ENCODE results near the gene RHOXF2B. TPM values are rescaled to one million over a fixed set of nuclear protein-coding genes. Genes with fewer than 3 reads are reported as not detected.
"Not testable (repeated sequence)": the region's sequence is repeated elsewhere in the genome, so short reads cannot be mapped to it uniquely, and the experiment has no call there.

The RHOXF2B gene
- total and polyA plus RNA-seq, 2 donors (not counting 3 experiments of a cell fraction or from before 2014, with no cell fraction given) = not detected

DNA sequence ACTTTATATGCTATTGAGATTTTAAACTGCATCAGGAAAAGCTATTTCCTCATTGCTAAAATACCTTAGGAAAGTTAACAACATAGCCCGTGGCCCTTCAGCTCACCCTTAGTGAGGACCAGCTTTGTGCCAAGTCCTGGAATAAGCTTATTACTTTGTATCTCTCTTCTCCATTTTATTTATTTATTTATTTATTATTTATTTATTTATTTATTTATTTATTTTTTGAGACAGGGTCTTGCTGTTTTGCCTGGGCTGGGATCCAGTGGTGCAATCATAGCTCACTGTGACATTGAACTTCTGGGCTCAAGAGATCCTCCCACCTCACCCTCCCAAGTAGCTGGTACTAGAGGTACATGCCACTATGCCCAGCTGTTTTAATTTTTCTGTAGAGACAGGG lies 31.9 kb upstream of the RHOXF2B start:
- dilution Hi-C loops (cut with MboI; ENCODE audit: extremely low pct_ligation_motif_present, low sequenced_read_pairs) = no loop called here
- Histone ChIP-seq H4K20me1 (replicated peaks; ENCODE audit: control insufficient read depth, extremely low read depth, insufficient read depth, low read length) (no peaks in the 10 kb centered on the region), H3K36me3 (ENCODE audit: control insufficient read depth in 2 of 2, extremely low read depth in 1 of 2, insufficient read depth in 2 of 2, low read length in 2 of 2) (no peaks in the 10 kb centered on the region), H3K27ac (ENCODE audit: insufficient read depth, low read depth, low read length) (no peak overlapping the region), H3K4me2 (ENCODE audit: insufficient read depth, low read length) (no peak overlapping the region), H3K9me3 (replicated peaks; ENCODE audit: control insufficient read depth, insufficient read depth, low read length) (no peaks in the 10 kb centered on the region), H3K79me2 (ENCODE audit: control insufficient read depth, insufficient read depth, low read length) (no peaks in the 10 kb centered on the region), H3K9me1 (replicated peaks; ENCODE audit: control insufficient read depth, extremely low read depth, insufficient read depth, low read length) (no peaks in the 10 kb centered on the region), H3K9ac (replicated peaks; ENCODE audit: extremely low read depth, insufficient read depth, low read length) (no peak overlapping the region), H3K4me1 (ENCODE audit: control insufficient read depth, extremely low read depth, insufficient read depth, low read length) (no peaks in the 10 kb centered on the region), H3K4me3 (replicated peaks in 1 of 3; ENCODE audit: insufficient read depth in 1 of 3, low read depth in 1 of 3, low read length in 3 of 3) (no peak overlapping the region), H2AFZ (ENCODE audit: low read depth, low read length) (no peak overlapping the region), H3K27me3 (ENCODE audit: control insufficient read depth in 2 of 2, insufficient read depth in 2 of 2, low read length in 2 of 2) (no peaks in the 10 kb centered on the region)
- no peak for TF ChIP-seq MYC (IDR thresholded peaks at IDR 0.05; ENCODE audit: low read depth, low read length)
- no peak for TF ChIP-seq GATA2 (IDR thresholded peaks at IDR 0.05; ENCODE audit: insufficient read depth, insufficient read length, low read depth, low read length)
- no peak for TF ChIP-seq MAX (IDR thresholded peaks at IDR 0.05; ENCODE audit: insufficient read depth, insufficient read length)
- TF ChIP-seq, protein P1, sequence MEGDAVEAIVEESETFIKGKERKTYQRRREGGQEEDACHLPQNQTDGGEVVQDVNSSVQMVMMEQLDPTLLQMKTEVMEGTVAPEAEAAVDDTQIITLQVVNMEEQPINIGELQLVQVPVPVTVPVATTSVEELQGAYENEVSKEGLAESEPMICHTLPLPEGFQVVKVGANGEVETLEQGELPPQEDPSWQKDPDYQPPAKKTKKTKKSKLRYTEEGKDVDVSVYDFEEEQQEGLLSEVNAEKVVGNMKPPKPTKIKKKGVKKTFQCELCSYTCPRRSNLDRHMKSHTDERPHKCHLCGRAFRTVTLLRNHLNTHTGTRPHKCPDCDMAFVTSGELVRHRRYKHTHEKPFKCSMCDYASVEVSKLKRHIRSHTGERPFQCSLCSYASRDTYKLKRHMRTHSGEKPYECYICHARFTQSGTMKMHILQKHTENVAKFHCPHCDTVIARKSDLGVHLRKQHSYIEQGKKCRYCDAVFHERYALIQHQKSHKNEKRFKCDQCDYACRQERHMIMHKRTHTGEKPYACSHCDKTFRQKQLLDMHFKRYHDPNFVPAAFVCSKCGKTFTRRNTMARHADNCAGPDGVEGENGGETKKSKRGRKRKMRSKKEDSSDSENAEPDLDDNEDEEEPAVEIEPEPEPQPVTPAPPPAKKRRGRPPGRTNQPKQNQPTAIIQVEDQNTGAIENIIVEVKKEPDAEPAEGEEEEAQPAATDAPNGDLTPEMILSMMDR (IDR thresholded peaks at IDR 0.05; ENCODE audit: extremely low read depth in 1 of 2, insufficient read depth in 1 of 2, low read depth in 1 of 2, low read length in 2 of 2) = no peak
- no peak for TF ChIP-seq EZH2 (IDR thresholded peaks at IDR 0.05; ENCODE audit: borderline replicate concordance, low read depth, low read length, severe bottlenecking)
- no peak for TF ChIP-seq FOS (IDR thresholded peaks at IDR 0.05; ENCODE audit: borderline replicate concordance, insufficient read depth, low read length)
- TF ChIP-seq POLR2A (IDR thresholded peaks at IDR 0.05; ENCODE audit: low read depth, low read length) = no peak
- TF ChIP-seq JUN (IDR thresholded peaks at IDR 0.05; ENCODE audit: borderline replicate concordance, insufficient read depth, insufficient read length, low read depth) = no peak
- TF ChIP-seq POLR2AphosphoS5 (IDR thresholded peaks at IDR 0.05; ENCODE audit: insufficient read depth, low read depth, low read length) = no peak
- intact Hi-C loops (cut with micrococcal nuclease) = no loop called here
- ChIA-PET POLR2A (no interaction called here), CTCF (no interaction called here)
- FAIRE-seq (no peak), DNase-seq (ENCODE audit: low read depth, low spot score) (no peak)
- BruUV-seq (replicated peaks) = no TSS peak

DNA sequence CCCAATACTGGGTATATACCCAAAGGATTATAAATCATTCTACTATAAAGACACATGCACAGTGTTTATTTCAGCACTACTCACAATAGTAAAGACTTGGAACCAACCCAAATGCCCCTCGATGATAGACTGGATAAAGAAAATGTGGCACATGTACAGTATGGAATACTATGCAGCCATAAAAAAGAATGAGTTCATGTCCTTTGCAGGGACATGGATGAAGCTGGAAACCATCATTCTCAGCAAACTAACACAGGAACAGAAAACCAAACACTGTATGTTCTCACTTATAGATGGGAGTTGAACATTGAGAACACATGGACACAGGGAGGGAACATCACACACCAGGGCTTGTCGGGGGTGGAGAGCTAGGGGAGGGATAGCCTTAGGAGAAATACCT lies 27.2 kb upstream of the RHOXF2B start:
- DNase-seq (ENCODE audit: low read depth, low spot score); H3K4me2 ChIP-seq (ENCODE audit: insufficient read depth, low read length); H3K27ac ChIP-seq (ENCODE audit: insufficient read depth, low read depth, low read length); FAIRE-seq; H4K20me1 ChIP-seq (replicated peaks; ENCODE audit: control insufficient read depth, extremely low read depth, insufficient read depth, low read length); H3K9me1 ChIP-seq (replicated peaks; ENCODE audit: control insufficient read depth, extremely low read depth, insufficient read depth, low read length); H3K9ac ChIP-seq (replicated peaks; ENCODE audit: extremely low read depth, insufficient read depth, low read length); H3K9me3 ChIP-seq (replicated peaks; ENCODE audit: control insufficient read depth, insufficient read depth, low read length); H3K79me2 ChIP-seq (ENCODE audit: control insufficient read depth, insufficient read depth, low read length); dilution Hi-C loops (cut with MboI; ENCODE audit: extremely low pct_ligation_motif_present, low sequenced_read_pairs); H3K4me3 ChIP-seq (replicated peaks in 1 of 3; ENCODE audit: insufficient read depth in 1 of 3, low read depth in 1 of 3, low read length in 3 of 3); H3K4me1 ChIP-seq (ENCODE audit: control insufficient read depth, extremely low read depth, insufficient read depth, low read length); intact Hi-C loops (cut with micrococcal nuclease); H2AFZ ChIP-seq (ENCODE audit: low read depth, low read length); CTCF ChIA-PET; H3K36me3 ChIP-seq (ENCODE audit: control insufficient read depth in 2 of 2, extremely low read depth in 1 of 2, insufficient read depth in 2 of 2, low read length in 2 of 2); H3K27me3 ChIP-seq (ENCODE audit: control insufficient read depth in 2 of 2, insufficient read depth in 2 of 2, low read length in 2 of 2); BruUV-seq (replicated peaks); POLR2A ChIA-PET: not testable (repeated sequence)

DNA sequence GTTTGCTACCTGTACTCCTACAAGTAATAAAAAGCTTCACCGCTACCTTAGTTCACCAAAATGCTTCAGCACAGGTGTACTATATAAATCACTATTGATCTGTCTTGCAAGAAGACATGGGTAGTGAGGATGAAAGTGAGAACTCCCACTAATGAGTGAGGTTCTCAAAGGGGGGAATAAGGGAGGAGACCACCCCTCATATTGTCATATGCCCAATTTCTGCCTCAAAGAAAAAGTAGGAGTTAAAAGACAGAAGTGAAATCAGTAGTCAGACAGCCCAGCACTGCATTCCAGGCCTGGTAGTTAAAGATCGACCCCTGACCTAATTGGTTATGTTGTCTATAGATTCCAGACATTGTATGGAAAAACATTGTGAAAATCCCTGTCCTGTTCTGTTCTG lies 23.6 kb upstream of the RHOXF2B start:
- BruUV-seq (replicated peaks); H3K9me1 ChIP-seq (replicated peaks; ENCODE audit: control insufficient read depth, extremely low read depth, insufficient read depth, low read length); H3K9me3 ChIP-seq (replicated peaks; ENCODE audit: control insufficient read depth, insufficient read depth, low read length); H3K36me3 ChIP-seq (ENCODE audit: control insufficient read depth in 2 of 2, extremely low read depth in 1 of 2, insufficient read depth in 2 of 2, low read length in 2 of 2); FAIRE-seq; H2AFZ ChIP-seq (ENCODE audit: low read depth, low read length); H3K9ac ChIP-seq (replicated peaks; ENCODE audit: extremely low read depth, insufficient read depth, low read length); H4K20me1 ChIP-seq (replicated peaks; ENCODE audit: control insufficient read depth, extremely low read depth, insufficient read depth, low read length); DNase-seq (ENCODE audit: low read depth, low spot score); POLR2A ChIA-PET; H3K4me2 ChIP-seq (ENCODE audit: insufficient read depth, low read length); H3K79me2 ChIP-seq (ENCODE audit: control insufficient read depth, insufficient read depth, low read length); H3K27ac ChIP-seq (ENCODE audit: insufficient read depth, low read depth, low read length); CTCF ChIA-PET; H3K27me3 ChIP-seq (ENCODE audit: control insufficient read depth in 2 of 2, insufficient read depth in 2 of 2, low read length in 2 of 2); dilution Hi-C loops (cut with MboI; ENCODE audit: extremely low pct_ligation_motif_present, low sequenced_read_pairs); H3K4me3 ChIP-seq (replicated peaks in 1 of 3; ENCODE audit: insufficient read depth in 1 of 3, low read depth in 1 of 3, low read length in 3 of 3); H3K4me1 ChIP-seq (ENCODE audit: control insufficient read depth, extremely low read depth, insufficient read depth, low read length); intact Hi-C loops (cut with micrococcal nuclease): not testable (repeated sequence)
